ENCODE measurements around the gene ACAD11.

The ACAD11 gene

GRCh38 chr3:132597660-132598059 lies 61.9 kb downstream of the ACAD11 start:
- no peak overlapping the region for H3K18ac ChIP-seq (ENCODE audit: low read depth in 1 of 2, low read length in 2 of 2)
- peaks cover 0 to 21% of the 10 kb centered on the region in 2 experiments for H3K36me3 ChIP-seq (ENCODE audit: control insufficient read depth in 1 of 2, insufficient read depth in 2 of 2, low read depth in 1 of 2, low read length in 2 of 2)
- H3K79me1 ChIP-seq (replicated peaks; ENCODE audit: low read length, poor library complexity, severe bottlenecking) = peaks cover 2% of the 10 kb centered on the region
- no peak overlapping the region for H3K23ac ChIP-seq (ENCODE audit: low read length in 2 of 2)
- peak overlapping the region in 1 of 2 experiments; percentile 82 for H3K4me3 ChIP-seq (ENCODE audit: insufficient read depth in 1 of 2, low read depth in 1 of 2, low read length in 2 of 2)
- no peak overlapping the region for H2BK5ac ChIP-seq (ENCODE audit: low read depth, low read length, poor library complexity, severe bottlenecking)
- H4K8ac ChIP-seq (ENCODE audit: low read length) = no peak overlapping the region
- no peak overlapping the region for H4K91ac ChIP-seq (ENCODE audit: low read length)
- H3K4ac ChIP-seq (ENCODE audit: low read depth in 1 of 2, low read length in 2 of 2) = no peak overlapping the region
- no peak overlapping the region for H2AK5ac ChIP-seq (ENCODE audit: low read length, severe bottlenecking)
- H2AFZ ChIP-seq (ENCODE audit: low read depth, low read length) = no peak overlapping the region
- H3K27ac ChIP-seq (ENCODE audit: low read length, poor library complexity, severe bottlenecking) = no peak overlapping the region
- no peak overlapping the region for H3K14ac ChIP-seq (ENCODE audit: low read length in 2 of 2)
- H3K27me3 ChIP-seq (ENCODE audit: control insufficient read depth in 1 of 2, insufficient read depth in 1 of 2, low read length in 2 of 2) = no peaks in the 10 kb centered on the region
- WGBS = 100% methylated on average over 1 of the region's 2 CpGs
- H3K4me1 ChIP-seq (ENCODE audit: control insufficient read depth, insufficient read depth, low read depth, low read length) = no peaks in the 10 kb centered on the region
- no peak overlapping the region for H2BK120ac ChIP-seq (ENCODE audit: low read depth, low read length)
- no peaks in the 10 kb centered on the region for H3K9me3 ChIP-seq (ENCODE audit: control insufficient read depth, low read length)
- no peak overlapping the region for H2BK15ac ChIP-seq (ENCODE audit: low read depth, poor library complexity, severe bottlenecking)
- H3K4me2 ChIP-seq (ENCODE audit: low read length, poor library complexity, severe bottlenecking) = no peak overlapping the region
- peak overlapping the region; percentile 98 for H3K9ac ChIP-seq (ENCODE audit: low read length)
- H2BK12ac ChIP-seq (ENCODE audit: low read length in 2 of 2) = no peak overlapping the region
- no peak for DNase-seq

DNA sequence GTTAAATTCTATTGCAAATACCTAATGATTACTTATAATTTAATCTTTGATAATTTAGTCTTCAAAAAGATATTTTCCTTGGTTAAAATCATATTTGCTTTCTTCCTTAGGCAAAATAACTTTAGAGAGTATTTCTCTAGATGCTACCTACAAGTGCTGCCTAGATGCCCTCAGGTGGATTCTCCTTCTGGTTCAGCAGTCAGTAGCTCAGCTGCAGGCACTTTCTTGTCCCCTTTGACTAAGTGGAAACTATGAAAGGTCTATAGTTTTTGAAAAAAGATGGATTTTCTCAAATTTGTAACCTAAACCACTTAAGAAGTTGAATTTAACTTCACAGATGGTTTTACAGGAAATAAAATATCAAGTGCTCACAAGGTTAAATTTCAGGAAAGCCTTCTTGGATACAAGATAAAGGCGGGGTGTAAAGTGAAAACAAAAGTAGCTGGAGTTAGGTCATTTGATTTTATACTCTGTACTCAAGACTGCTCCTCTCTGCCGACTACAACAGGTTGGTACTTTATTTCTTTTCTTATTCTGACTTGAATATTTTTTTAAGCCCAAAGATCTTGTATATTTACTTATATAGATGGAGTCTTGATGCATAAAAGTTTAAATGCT lies 62.7 kb downstream of the ACAD11 start, which contains the start of gene ACKR4:
Gene ACKR4 (plus strand): TSS at position 455 of the 618 bp plus-strand sequence. CDS start 3,128 bp downstream, outside the sequence.
- H4K91ac ChIP-seq (ENCODE audit: low read length) = no peak within 1 kb of the TSS
- H3K4me3 ChIP-seq (ENCODE audit: insufficient read depth in 1 of 2, low read depth in 1 of 2, low read length in 2 of 2) = peak within 1 kb of the TSS in 1 of 2 experiments; percentile 82
- no peak for DNase-seq
- H3K4me1 ChIP-seq (ENCODE audit: control insufficient read depth, insufficient read depth, low read depth, low read length) = no peaks in the 10 kb centered on the region
- H2BK5ac ChIP-seq (ENCODE audit: low read depth, low read length, poor library complexity, severe bottlenecking) = no peak within 1 kb of the TSS
- no peak within 1 kb of the TSS for H3K4me2 ChIP-seq (ENCODE audit: low read length, poor library complexity, severe bottlenecking)
- WGBS = 83% methylated on average over 1 of the region's 2 CpGs
- peak within 1 kb of the TSS; percentile 98 for H3K9ac ChIP-seq (ENCODE audit: low read length)
- H2BK120ac ChIP-seq (ENCODE audit: low read depth, low read length) = no peak within 1 kb of the TSS
- H3K18ac ChIP-seq (ENCODE audit: low read depth in 1 of 2, low read length in 2 of 2) = no peak within 1 kb of the TSS
- H4K8ac ChIP-seq (ENCODE audit: low read length) = no peak within 1 kb of the TSS
- H3K79me1 ChIP-seq (replicated peaks; ENCODE audit: low read length, poor library complexity, severe bottlenecking) = peaks cover 2% of the 10 kb centered on the region
- H3K9me3 ChIP-seq (ENCODE audit: control insufficient read depth, low read length) = no peaks in the 10 kb centered on the region
- H3K36me3 ChIP-seq (ENCODE audit: control insufficient read depth in 1 of 2, insufficient read depth in 2 of 2, low read depth in 1 of 2, low read length in 2 of 2) = peaks cover 0 to 14% of the 10 kb centered on the region in 2 experiments
- no peak within 1 kb of the TSS for H3K27ac ChIP-seq (ENCODE audit: low read length, poor library complexity, severe bottlenecking)
- no peak within 1 kb of the TSS for H2AFZ ChIP-seq (ENCODE audit: low read depth, low read length)
- H2BK12ac ChIP-seq (ENCODE audit: low read length in 2 of 2) = no peak within 1 kb of the TSS
- H2BK15ac ChIP-seq (ENCODE audit: low read depth, poor library complexity, severe bottlenecking) = no peak within 1 kb of the TSS
- H2AK5ac ChIP-seq (ENCODE audit: low read length, severe bottlenecking) = no peak within 1 kb of the TSS
- H3K23ac ChIP-seq (ENCODE audit: low read length in 2 of 2) = no peak within 1 kb of the TSS
- H3K4ac ChIP-seq (ENCODE audit: low read depth in 1 of 2, low read length in 2 of 2) = no peak within 1 kb of the TSS
- H3K27me3 ChIP-seq (ENCODE audit: control insufficient read depth in 1 of 2, insufficient read depth in 1 of 2, low read length in 2 of 2) = no peaks in the 10 kb centered on the region
- no peak within 1 kb of the TSS for H3K14ac ChIP-seq (ENCODE audit: low read length in 2 of 2)

DNA sequence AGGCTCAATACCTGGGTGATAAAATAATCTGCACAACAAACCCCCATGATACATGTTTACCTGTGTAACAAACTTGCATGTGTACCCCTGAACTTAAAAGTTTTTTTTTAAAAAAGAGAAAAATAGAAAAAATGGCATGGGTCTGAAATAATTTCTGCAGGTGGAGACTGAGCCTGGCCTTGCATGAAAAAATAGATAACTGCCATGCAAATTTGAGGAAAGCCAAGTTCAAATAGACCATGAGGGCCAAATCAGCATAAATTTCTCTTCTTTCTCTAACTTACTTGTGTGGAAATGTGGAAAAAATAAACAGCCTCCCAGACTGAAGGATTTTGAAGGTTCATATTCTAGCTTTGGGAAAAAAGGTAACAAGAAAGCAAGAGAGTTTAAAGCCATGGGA lies 63.3 kb downstream of the ACAD11 start:
- Histone ChIP-seq H2AK5ac (ENCODE audit: low read length, severe bottlenecking) (no peak overlapping the region), H2BK120ac (ENCODE audit: low read depth, low read length) (no peak overlapping the region), H2BK5ac (ENCODE audit: low read depth, low read length, poor library complexity, severe bottlenecking) (no peak overlapping the region), H2BK15ac (ENCODE audit: low read depth, poor library complexity, severe bottlenecking) (no peak overlapping the region), H3K18ac (ENCODE audit: low read depth in 1 of 2, low read length in 2 of 2) (no peak overlapping the region), H3K4me3 (ENCODE audit: insufficient read depth in 1 of 2, low read depth in 1 of 2, low read length in 2 of 2) (peak overlapping the region in 1 of 2 experiments; percentile 82), H2AFZ (ENCODE audit: low read depth, low read length) (no peak overlapping the region), H3K79me1 (replicated peaks; ENCODE audit: low read length, poor library complexity, severe bottlenecking) (peaks cover 2% of the 10 kb centered on the region), H3K27me3 (ENCODE audit: control insufficient read depth in 1 of 2, insufficient read depth in 1 of 2, low read length in 2 of 2) (no peaks in the 10 kb centered on the region), H4K8ac (ENCODE audit: low read length) (no peak overlapping the region), H3K9me3 (ENCODE audit: control insufficient read depth, low read length) (no peaks in the 10 kb centered on the region), H3K9ac (ENCODE audit: low read length) (peak overlapping the region; percentile 98), H3K36me3 (ENCODE audit: control insufficient read depth in 1 of 2, insufficient read depth in 2 of 2, low read depth in 1 of 2, low read length in 2 of 2) (peaks cover 0 to 14% of the 10 kb centered on the region in 2 experiments), H3K4me1 (ENCODE audit: control insufficient read depth, insufficient read depth, low read depth, low read length) (no peaks in the 10 kb centered on the region), H3K23ac (ENCODE audit: low read length in 2 of 2) (no peak overlapping the region), H3K14ac (ENCODE audit: low read length in 2 of 2) (no peak overlapping the region), H4K91ac (ENCODE audit: low read length) (no peak overlapping the region), H3K27ac (ENCODE audit: low read length, poor library complexity, severe bottlenecking) (no peak overlapping the region), H3K4me2 (ENCODE audit: low read length, poor library complexity, severe bottlenecking) (no peak overlapping the region), H3K4ac (ENCODE audit: low read depth in 1 of 2, low read length in 2 of 2) (no peak overlapping the region), H2BK12ac (ENCODE audit: low read length in 2 of 2) (no peak overlapping the region)
- no peak for DNase-seq

DNA sequence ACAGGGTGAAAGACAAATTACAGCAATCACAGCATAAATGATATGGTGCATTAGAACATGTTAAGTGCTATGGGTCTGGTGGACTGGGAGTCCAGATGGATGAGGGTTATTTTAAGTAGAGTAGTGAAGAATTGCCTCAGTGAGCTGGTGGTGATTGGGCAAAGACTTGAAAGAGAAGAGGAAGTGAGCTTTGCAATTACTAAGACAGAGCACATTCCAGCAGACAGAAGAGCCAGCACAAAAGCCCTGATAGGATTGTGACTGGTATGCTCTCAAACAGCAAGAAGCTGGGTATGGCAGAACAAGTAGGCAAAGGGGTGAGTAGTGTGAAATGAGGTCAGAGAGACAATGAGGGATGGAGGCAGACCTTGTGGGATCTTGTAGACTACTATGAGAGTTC lies 64.6 kb downstream of the ACAD11 start:
- Histone ChIP-seq H3K36me3 (ENCODE audit: control insufficient read depth in 1 of 2, insufficient read depth in 2 of 2, low read depth in 1 of 2, low read length in 2 of 2) (peaks cover 0 to 12% of the 10 kb centered on the region in 2 experiments), H3K14ac (ENCODE audit: low read length in 2 of 2) (no peak overlapping the region), H3K4me2 (ENCODE audit: low read length, poor library complexity, severe bottlenecking) (no peak overlapping the region), H3K4me1 (ENCODE audit: control insufficient read depth, insufficient read depth, low read depth, low read length) (no peaks in the 10 kb centered on the region), H3K23ac (ENCODE audit: low read length in 2 of 2) (no peak overlapping the region), H4K91ac (ENCODE audit: low read length) (no peak overlapping the region), H2BK5ac (ENCODE audit: low read depth, low read length, poor library complexity, severe bottlenecking) (no peak overlapping the region), H3K79me1 (replicated peaks; ENCODE audit: low read length, poor library complexity, severe bottlenecking) (peaks cover 2% of the 10 kb centered on the region), H3K9ac (ENCODE audit: low read length) (peak overlapping the region; percentile 75), H3K27ac (ENCODE audit: low read length, poor library complexity, severe bottlenecking) (peak overlapping the region; percentile 51), H2AFZ (ENCODE audit: low read depth, low read length) (no peak overlapping the region), H2BK12ac (ENCODE audit: low read length in 2 of 2) (no peak overlapping the region), H3K4me3 (ENCODE audit: insufficient read depth in 1 of 2, low read depth in 1 of 2, low read length in 2 of 2) (no peak overlapping the region), H3K9me3 (ENCODE audit: control insufficient read depth, low read length) (no peaks in the 10 kb centered on the region), H2BK15ac (ENCODE audit: low read depth, poor library complexity, severe bottlenecking) (no peak overlapping the region), H3K27me3 (ENCODE audit: control insufficient read depth in 1 of 2, insufficient read depth in 1 of 2, low read length in 2 of 2) (no peaks in the 10 kb centered on the region), H3K4ac (ENCODE audit: low read depth in 1 of 2, low read length in 2 of 2) (no peak overlapping the region), H2AK5ac (ENCODE audit: low read length, severe bottlenecking) (no peak overlapping the region), H3K18ac (ENCODE audit: low read depth in 1 of 2, low read length in 2 of 2) (no peak overlapping the region), H4K8ac (ENCODE audit: low read length) (no peak overlapping the region), H2BK120ac (ENCODE audit: low read depth, low read length) (no peak overlapping the region)
- DNase-seq = peak; percentile 77

All from mesenchymal stem cell (in vitro differentiated cells and primary cell).